ENCODE data around the gene MPP4. TPM values are rescaled to one million over a fixed set of nuclear protein-coding genes. Genes with fewer than 3 reads are reported as not detected.

The MPP4 gene
- total and polyA plus RNA-seq, 4 donors: 0.02 to 0.25 (median 0.07) TPM; not detected in 1

GRCh38 chr2:201674794-201675193, 23.6 kb downstream of the MPP4 start:
- H3K4me1 ChIP-seq (ENCODE audit: control insufficient read depth in 4 of 4, insufficient read depth in 4 of 4, low read length in 3 of 4): no peaks in the 10 kb centered on the region
- WGBS: 88% methylated on average over 3 of the region's 3 CpGs

GRCh38 chr2:201674298-201674697, 24.1 kb downstream of the MPP4 start:
- H3K27ac ChIP-seq (ENCODE audit: low read depth in 1 of 2, low read length in 2 of 2): no peak overlapping the region
- H3K36me3 ChIP-seq (ENCODE audit: control insufficient read depth in 4 of 4, insufficient read depth in 3 of 4, low read depth in 1 of 4, low read length in 3 of 4): no peaks in the 10 kb centered on the region
- TF ChIP-seq TAF1 (conservative IDR thresholded peaks at IDR 0.05): no peak
- TF ChIP-seq, protein P1, sequence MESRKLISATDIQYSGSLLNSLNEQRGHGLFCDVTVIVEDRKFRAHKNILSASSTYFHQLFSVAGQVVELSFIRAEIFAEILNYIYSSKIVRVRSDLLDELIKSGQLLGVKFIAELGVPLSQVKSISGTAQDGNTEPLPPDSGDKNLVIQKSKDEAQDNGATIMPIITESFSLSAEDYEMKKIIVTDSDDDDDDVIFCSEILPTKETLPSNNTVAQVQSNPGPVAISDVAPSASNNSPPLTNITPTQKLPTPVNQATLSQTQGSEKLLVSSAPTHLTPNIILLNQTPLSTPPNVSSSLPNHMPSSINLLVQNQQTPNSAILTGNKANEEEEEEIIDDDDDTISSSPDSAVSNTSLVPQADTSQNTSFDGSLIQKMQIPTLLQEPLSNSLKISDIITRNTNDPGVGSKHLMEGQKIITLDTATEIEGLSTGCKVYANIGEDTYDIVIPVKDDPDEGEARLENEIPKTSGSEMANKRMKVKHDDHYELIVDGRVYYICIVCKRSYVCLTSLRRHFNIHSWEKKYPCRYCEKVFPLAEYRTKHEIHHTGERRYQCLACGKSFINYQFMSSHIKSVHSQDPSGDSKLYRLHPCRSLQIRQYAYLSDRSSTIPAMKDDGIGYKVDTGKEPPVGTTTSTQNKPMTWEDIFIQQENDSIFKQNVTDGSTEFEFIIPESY (IDR thresholded peaks at IDR 0.05): no peak
- no peak for TF ChIP-seq JUND (IDR thresholded peaks at IDR 0.05)
- no peak for TF ChIP-seq HNF4G (IDR thresholded peaks at IDR 0.05)
- no peak for TF ChIP-seq FOXA2 (IDR thresholded peaks at IDR 0.05)
- TF ChIP-seq NR2F2 (IDR thresholded peaks at IDR 0.05): no peak
- TF ChIP-seq YY1 (IDR thresholded peaks at IDR 0.05): no peak
- no peak for TF ChIP-seq SP1 (IDR thresholded peaks at IDR 0.05)
- no peak for TF ChIP-seq HNF4A (conservative IDR thresholded peaks at IDR 0.05)
- H3K9ac ChIP-seq (ENCODE audit: low read depth in 1 of 2, low read length in 2 of 2): no peak overlapping the region
- no peaks in the 10 kb centered on the region for H3K9me3 ChIP-seq (ENCODE audit: control insufficient read depth in 4 of 4, low read length in 3 of 4)
- DNase-seq (ENCODE audit: low spot score): no peak
- H3K4me3 ChIP-seq (ENCODE audit: low read depth in 1 of 3, low read length in 3 of 3): no peak overlapping the region
- no peaks in the 10 kb centered on the region for H3K4me1 ChIP-seq (ENCODE audit: control insufficient read depth in 4 of 4, insufficient read depth in 4 of 4, low read length in 3 of 4)
- H3K27me3 ChIP-seq (ENCODE audit: control insufficient read depth in 4 of 4, insufficient read depth in 4 of 4, low read length in 3 of 4): no peaks in the 10 kb centered on the region
- 69% methylated on average over 3 of the region's 3 CpGs for WGBS

More at GRCh38 chr2:201674794-201675193, 23.6 kb downstream of the MPP4 start:
- no peaks in the 10 kb centered on the region for H3K36me3 ChIP-seq (ENCODE audit: control insufficient read depth in 4 of 4, insufficient read depth in 3 of 4, low read depth in 1 of 4, low read length in 3 of 4)
- no peak overlapping the region for H3K27ac ChIP-seq (ENCODE audit: low read depth in 1 of 2, low read length in 2 of 2)
- TF ChIP-seq CTCF (IDR thresholded peaks at IDR 0.05; ENCODE audit: low read depth, low read length, missing input control): no peak
- TF ChIP-seq YY1 (IDR thresholded peaks at IDR 0.05): no peak
- TF ChIP-seq, protein P1 (IDR thresholded peaks at IDR 0.05): no peak
- no peak for TF ChIP-seq HNF4G (IDR thresholded peaks at IDR 0.05)
- no peak for TF ChIP-seq SP1 (IDR thresholded peaks at IDR 0.05)
- TF ChIP-seq RAD21 (IDR thresholded peaks at IDR 0.05): no peak
- TF ChIP-seq, protein P2, sequence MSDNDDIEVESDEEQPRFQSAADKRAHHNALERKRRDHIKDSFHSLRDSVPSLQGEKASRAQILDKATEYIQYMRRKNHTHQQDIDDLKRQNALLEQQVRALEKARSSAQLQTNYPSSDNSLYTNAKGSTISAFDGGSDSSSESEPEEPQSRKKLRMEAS (IDR thresholded peaks at IDR 0.05): no peak
- no peak for TF ChIP-seq GABPA (IDR thresholded peaks at IDR 0.05 in 1 of 2, conservative IDR thresholded peaks at IDR 0.05 in 1 of 2)
- no peak for TF ChIP-seq FOXA2 (IDR thresholded peaks at IDR 0.05)
- TF ChIP-seq, protein P3, sequence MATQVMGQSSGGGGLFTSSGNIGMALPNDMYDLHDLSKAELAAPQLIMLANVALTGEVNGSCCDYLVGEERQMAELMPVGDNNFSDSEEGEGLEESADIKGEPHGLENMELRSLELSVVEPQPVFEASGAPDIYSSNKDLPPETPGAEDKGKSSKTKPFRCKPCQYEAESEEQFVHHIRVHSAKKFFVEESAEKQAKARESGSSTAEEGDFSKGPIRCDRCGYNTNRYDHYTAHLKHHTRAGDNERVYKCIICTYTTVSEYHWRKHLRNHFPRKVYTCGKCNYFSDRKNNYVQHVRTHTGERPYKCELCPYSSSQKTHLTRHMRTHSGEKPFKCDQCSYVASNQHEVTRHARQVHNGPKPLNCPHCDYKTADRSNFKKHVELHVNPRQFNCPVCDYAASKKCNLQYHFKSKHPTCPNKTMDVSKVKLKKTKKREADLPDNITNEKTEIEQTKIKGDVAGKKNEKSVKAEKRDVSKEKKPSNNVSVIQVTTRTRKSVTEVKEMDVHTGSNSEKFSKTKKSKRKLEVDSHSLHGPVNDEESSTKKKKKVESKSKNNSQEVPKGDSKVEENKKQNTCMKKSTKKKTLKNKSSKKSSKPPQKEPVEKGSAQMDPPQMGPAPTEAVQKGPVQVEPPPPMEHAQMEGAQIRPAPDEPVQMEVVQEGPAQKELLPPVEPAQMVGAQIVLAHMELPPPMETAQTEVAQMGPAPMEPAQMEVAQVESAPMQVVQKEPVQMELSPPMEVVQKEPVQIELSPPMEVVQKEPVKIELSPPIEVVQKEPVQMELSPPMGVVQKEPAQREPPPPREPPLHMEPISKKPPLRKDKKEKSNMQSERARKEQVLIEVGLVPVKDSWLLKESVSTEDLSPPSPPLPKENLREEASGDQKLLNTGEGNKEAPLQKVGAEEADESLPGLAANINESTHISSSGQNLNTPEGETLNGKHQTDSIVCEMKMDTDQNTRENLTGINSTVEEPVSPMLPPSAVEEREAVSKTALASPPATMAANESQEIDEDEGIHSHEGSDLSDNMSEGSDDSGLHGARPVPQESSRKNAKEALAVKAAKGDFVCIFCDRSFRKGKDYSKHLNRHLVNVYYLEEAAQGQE (IDR thresholded peaks at IDR 0.05): no peak
- no peak for TF ChIP-seq TAF1 (conservative IDR thresholded peaks at IDR 0.05)
- TF ChIP-seq FOXA1 (IDR thresholded peaks at IDR 0.05): no peak
- TF ChIP-seq HNF4A (conservative IDR thresholded peaks at IDR 0.05): no peak
- no peak for TF ChIP-seq RXRA (IDR thresholded peaks at IDR 0.05)
- no peak overlapping the region for H3K4me3 ChIP-seq (ENCODE audit: low read depth in 1 of 3, low read length in 3 of 3)
- no peaks in the 10 kb centered on the region for H3K9me3 ChIP-seq (ENCODE audit: control insufficient read depth in 4 of 4, low read length in 3 of 4)
- no peak for DNase-seq (ENCODE audit: low spot score)
- H3K9ac ChIP-seq (ENCODE audit: low read depth in 1 of 2, low read length in 2 of 2): no peak overlapping the region
- no peaks in the 10 kb centered on the region for H3K27me3 ChIP-seq (ENCODE audit: control insufficient read depth in 4 of 4, insufficient read depth in 4 of 4, low read length in 3 of 4)

All from liver (tissue), 9 donors.